ENCODE measurements around the gene GRID2IP.

GRCh38 chr7:6512892-6513291 is 38.4 kb downstream of the GRID2IP start:
- TF ChIP-seq CTCF (IDR thresholded peaks at IDR 0.05) = no peak
- no peak for TF ChIP-seq POLR2AphosphoS5 (IDR thresholded peaks at IDR 0.05)

Data from sigmoid colon (tissue), 4 donors.